GM21381 (cell line): ENCODE results near the gene SLC2A8.
A peak's percentile ranks its signal among the peaks of the same experiment; 100 is the strongest.

ENCODE experiments used
- ATAC-seq: cut with Tn5 transposase; IDR thresholded peaks from one replicate; pipeline ENCODE4 v1.9.1; 2021; ENCODE audit warnings: mild to moderate bottlenecking, moderate library complexity; ENCODE audit not compliant: unreplicated experiment

Gene SLC2A8

GRCh38 chr9:127423934-127424675, 27.1 kb downstream of the SLC2A8 start, which contains the start of gene ZNF79:
Gene ZNF79 (plus strand): TSS chr9:127424382. CDS start chr9:127424788, 406 bp downstream.
- peak; percentile 86 for ATAC-seq

- ATAC-seq: no peak
Measured at GRCh38 chr9:127424676-127424999, 27.7 kb downstream of the SLC2A8 start.

GRCh38 chr9:127426756-127427155, 29.8 kb downstream of the SLC2A8 start:
- no peak for ATAC-seq

- no peak for ATAC-seq
Measured at GRCh38 chr9:127428348-127428747, 31.4 kb downstream of the SLC2A8 start.

GRCh38 chr9:127430415-127430814, 33.4 kb downstream of the SLC2A8 start:
- no peak for ATAC-seq

GRCh38 chr9:127437497-127438264, 40.7 kb downstream of the SLC2A8 start:
- no peak for ATAC-seq

- no peak for ATAC-seq
Measured at GRCh38 chr9:127438394-127438793, 41.4 kb downstream of the SLC2A8 start.

GRCh38 chr9:127444283-127444920, 47.4 kb downstream of the SLC2A8 start:
- ATAC-seq: no peak

GRCh38 chr9:127444921-127445850, 48.2 kb downstream of the SLC2A8 start:
- no peak for ATAC-seq

- ATAC-seq: no peak
Measured at GRCh38 chr9:127445851-127446712, 49.1 kb downstream of the SLC2A8 start.

- no peak for ATAC-seq
Measured at GRCh38 chr9:127446713-127447415, 49.9 kb downstream of the SLC2A8 start.

GRCh38 chr9:127447416-127448111, 50.6 kb downstream of the SLC2A8 start:
- no peak for ATAC-seq

GRCh38 chr9:127448112-127448805, 51.3 kb downstream of the SLC2A8 start:
- ATAC-seq: no peak

GRCh38 chr9:127449332-127449966, 52.5 kb downstream of the SLC2A8 start:
- ATAC-seq: no peak

- peak; percentile 2 for ATAC-seq
Measured at GRCh38 chr9:127450243-127450760, 53.3 kb downstream of the SLC2A8 start.

- ATAC-seq: peak; percentile 57
Measured at GRCh38 chr9:127450830-127451607, 54.0 kb downstream of the SLC2A8 start, which contains the start of the genes LRSAM1 and RPL12. Gene LRSAM1 (plus strand): TSS chr9:127451510. CDS start chr9:127454528, 3,018 bp downstream. Gene RPL12 (minus strand): TSS chr9:127451406. CDS start chr9:127451317, 89 bp downstream.

GRCh38 chr9:127451608-127451857, 54.6 kb downstream of the SLC2A8 start:
- peak; percentile 15 for ATAC-seq
